T-helper 2 cell treated with Interferon-gamma antibody and Interleukin-4, amounts not matched to agents 5 μg/mL and 100 μg/mL, for 36 hours (primary cell): ENCODE measurements around the gene HDAC11.
A peak's percentile ranks its signal among the peaks of the same experiment; 100 is the strongest.
"Not testable (repeated sequence)": the region's sequence is repeated elsewhere in the genome, so short reads cannot be mapped to it uniquely, and the experiment has no call there.

ENCODE experiments used
- DNase-seq: peaks from one replicate; pipeline ENCODE4 v3.0.0; 2021; ENCODE audit warnings: low spot score
- H3K27ac Mint-ChIP-seq: one replicate; pipeline ENCODE4 v1.8.0; 2021; ENCODE audit warnings: mild to moderate bottlenecking, mixed read lengths
- H3K27me3 Mint-ChIP-seq: one replicate; pipeline ENCODE4 v1.8.0; 2021; ENCODE audit warnings: low read depth, mixed read lengths
- H3K36me3 Mint-ChIP-seq: one replicate; pipeline ENCODE4 v1.8.0; 2021; ENCODE audit warnings: low read depth, mixed read lengths
- H3K4me1 Mint-ChIP-seq: one replicate; pipeline ENCODE4 v1.8.0; 2021; ENCODE audit warnings: low read depth, mixed read lengths
- H3K4me3 Mint-ChIP-seq: one replicate; pipeline ENCODE4 v1.8.0; 2022; ENCODE audit warnings: mild to moderate bottlenecking, moderate library complexity, mixed read lengths
- H3K9me3 Mint-ChIP-seq: one replicate; pipeline ENCODE4 v1.8.0; 2021; ENCODE audit warnings: mixed read lengths

The HDAC11 gene

DNA sequence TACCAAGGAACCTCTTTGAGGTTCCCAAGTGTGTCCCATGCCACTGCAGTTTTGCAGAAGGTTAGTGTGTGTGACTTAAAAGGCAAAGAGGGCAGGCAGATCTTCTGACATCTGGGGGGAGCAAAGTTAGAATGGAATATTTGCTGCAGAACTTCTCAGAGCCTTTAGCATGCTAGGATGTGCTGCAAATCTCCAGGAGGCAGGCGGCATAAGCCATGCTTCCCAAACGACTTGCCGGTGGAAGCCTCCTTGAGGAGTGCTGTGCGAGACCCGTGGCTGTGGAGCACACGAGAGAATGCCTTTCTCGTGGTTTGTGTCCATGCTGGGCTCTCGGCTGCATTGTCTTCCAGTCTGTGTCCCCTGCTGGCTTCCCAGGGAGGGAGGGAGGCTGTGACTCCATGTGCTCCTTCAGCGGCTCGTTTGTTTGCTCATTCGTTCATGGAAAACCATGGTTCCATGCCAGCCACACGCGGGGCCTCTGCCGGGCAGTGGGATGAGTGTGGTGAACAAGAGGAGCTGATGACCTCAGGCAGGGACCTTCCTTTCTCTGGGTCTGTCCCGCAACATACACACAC is 13.8 kb downstream of the HDAC11 start:
- no peak overlapping the region for H3K27ac Mint-ChIP-seq
- peaks cover 3% of the 10 kb centered on the region for H3K27me3 Mint-ChIP-seq
- no peaks in the 10 kb centered on the region for H3K4me1 Mint-ChIP-seq
- no peak overlapping the region for H3K4me3 Mint-ChIP-seq
- H3K9me3 Mint-ChIP-seq: no peaks in the 10 kb centered on the region
- H3K36me3 Mint-ChIP-seq: no peaks in the 10 kb centered on the region
- DNase-seq: no peak

- Mint-ChIP-seq H3K9me3 (no peaks in the 10 kb centered on the region), H3K36me3 (no peaks in the 10 kb centered on the region), H3K27me3 (no peaks in the 10 kb centered on the region), H3K4me3 (no peak overlapping the region), H3K27ac (no peak overlapping the region), H3K4me1 (no peaks in the 10 kb centered on the region)
- DNase-seq: no peak
Measured at GRCh38 chr3:13494463-13495350, 14.6 kb downstream of the HDAC11 start.

- H3K27me3 Mint-ChIP-seq: no peaks in the 10 kb centered on the region
- DNase-seq: no peak
- H3K4me3 Mint-ChIP-seq: no peak overlapping the region
- no peak overlapping the region for H3K27ac Mint-ChIP-seq
- H3K36me3 Mint-ChIP-seq: no peaks in the 10 kb centered on the region
- H3K4me1 Mint-ChIP-seq: no peaks in the 10 kb centered on the region
- no peaks in the 10 kb centered on the region for H3K9me3 Mint-ChIP-seq
Measured at GRCh38 chr3:13495351-13495813, 15.3 kb downstream of the HDAC11 start.

GRCh38 chr3:13495921-13496723 is 16.0 kb downstream of the HDAC11 start:
- H3K4me3 Mint-ChIP-seq: no peak overlapping the region
- no peaks in the 10 kb centered on the region for H3K9me3 Mint-ChIP-seq
- H3K27me3 Mint-ChIP-seq: no peaks in the 10 kb centered on the region
- H3K4me1 Mint-ChIP-seq: no peaks in the 10 kb centered on the region
- no peak overlapping the region for H3K27ac Mint-ChIP-seq
- no peaks in the 10 kb centered on the region for H3K36me3 Mint-ChIP-seq
- peak; percentile 48 for DNase-seq

GRCh38 chr3:13496879-13497278 is 16.8 kb downstream of the HDAC11 start:
- Mint-ChIP-seq H3K9me3 (no peaks in the 10 kb centered on the region), H3K27me3 (no peaks in the 10 kb centered on the region), H3K27ac (no peak overlapping the region), H3K4me1 (no peaks in the 10 kb centered on the region), H3K4me3 (no peak overlapping the region), H3K36me3 (no peaks in the 10 kb centered on the region)
- no peak for DNase-seq

DNA sequence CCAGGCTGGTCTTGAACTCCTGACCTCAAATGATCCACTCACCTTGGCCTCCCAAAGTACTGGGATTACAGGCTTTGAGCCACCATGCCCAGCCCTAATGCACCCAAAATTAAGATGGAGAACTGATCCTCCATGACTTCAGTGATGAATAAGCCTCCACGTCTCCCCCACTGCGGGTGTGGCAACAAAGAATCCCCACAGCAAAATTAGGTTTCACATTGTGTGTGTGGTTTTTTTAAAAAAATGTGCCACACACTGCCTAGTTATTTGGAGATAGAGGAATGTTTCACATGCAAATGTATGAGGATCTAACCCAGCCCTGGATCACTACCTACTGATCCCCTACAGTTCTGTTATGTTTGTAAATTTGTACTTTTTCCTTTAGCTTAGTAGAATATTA is 17.3 kb downstream of the HDAC11 start:
- H3K36me3 Mint-ChIP-seq: no peaks in the 10 kb centered on the region
- H3K9me3 Mint-ChIP-seq: no peaks in the 10 kb centered on the region
- H3K4me1 Mint-ChIP-seq: no peaks in the 10 kb centered on the region
- H3K27me3 Mint-ChIP-seq: no peaks in the 10 kb centered on the region
- DNase-seq: no peak
- H3K27ac Mint-ChIP-seq: no peak overlapping the region
- no peak overlapping the region for H3K4me3 Mint-ChIP-seq

DNA sequence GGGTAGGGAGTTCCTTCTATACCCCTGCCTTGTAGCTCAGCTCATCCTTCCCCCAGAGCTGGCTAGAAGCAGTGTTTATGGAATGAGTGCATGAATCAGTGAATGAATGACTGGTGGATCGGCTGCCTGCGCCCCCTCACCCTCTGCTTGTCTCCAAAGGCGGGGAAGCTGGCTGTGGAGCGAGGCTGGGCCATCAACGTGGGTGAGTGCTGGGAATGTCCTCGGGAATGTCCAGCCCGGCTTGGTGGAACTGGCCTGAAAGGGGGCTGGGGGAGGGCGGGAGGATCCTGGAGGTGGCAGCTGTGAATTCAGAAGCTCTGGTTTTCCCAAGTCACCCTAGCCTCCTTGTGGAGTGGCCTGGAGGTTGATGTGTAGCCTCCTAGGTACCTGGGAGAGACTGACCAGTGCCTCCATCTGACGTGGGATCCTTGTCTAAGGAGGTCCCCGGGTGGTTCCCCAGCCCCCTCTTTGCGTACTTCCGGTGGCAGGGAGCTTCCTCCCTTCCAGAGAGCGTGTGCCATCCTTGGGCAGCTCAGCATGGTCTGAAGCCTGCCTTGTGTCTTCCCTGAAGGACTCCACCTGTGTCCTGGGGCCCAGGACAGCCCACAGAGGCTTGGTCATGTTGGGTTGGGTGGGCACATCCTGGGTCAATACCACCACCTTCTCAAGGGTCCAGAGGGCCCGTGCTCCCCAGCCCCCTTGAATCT is 18.4 kb downstream of the HDAC11 start:
- Mint-ChIP-seq H3K36me3 (no peaks in the 10 kb centered on the region), H3K9me3 (no peaks in the 10 kb centered on the region), H3K27ac (no peak overlapping the region), H3K4me3 (no peak overlapping the region), H3K4me1 (no peaks in the 10 kb centered on the region), H3K27me3 (no peaks in the 10 kb centered on the region)
- DNase-seq: no peak

DNA sequence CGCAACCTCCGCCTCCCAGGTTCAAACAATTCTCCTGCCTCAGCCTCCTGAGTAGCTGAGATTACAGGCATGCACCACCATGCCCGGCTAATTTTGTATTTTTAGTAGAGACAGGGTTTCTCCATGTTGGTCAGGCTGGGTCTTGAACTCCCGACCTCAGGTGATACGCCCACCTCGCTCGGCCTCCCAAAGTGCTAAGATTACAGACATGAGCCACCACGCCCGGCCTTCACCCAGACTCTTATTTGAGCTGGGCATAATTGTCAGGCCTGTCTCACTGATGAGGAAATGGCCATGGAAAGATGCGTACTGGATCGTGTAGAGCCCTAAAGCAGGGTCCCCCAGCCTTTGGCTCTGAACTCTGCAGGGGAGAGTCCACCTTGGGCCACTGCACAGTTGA is 19.1 kb downstream of the HDAC11 start:
- not testable (repeated sequence) for H3K36me3 Mint-ChIP-seq, H3K4me1 Mint-ChIP-seq, H3K27me3 Mint-ChIP-seq, H3K9me3 Mint-ChIP-seq, H3K27ac Mint-ChIP-seq, DNase-seq, H3K4me3 Mint-ChIP-seq

GRCh38 chr3:13500133-13500885 is 20.2 kb downstream of the HDAC11 start:
- H3K9me3 Mint-ChIP-seq: no peaks in the 10 kb centered on the region
- no peaks in the 10 kb centered on the region for H3K36me3 Mint-ChIP-seq
- DNase-seq: no peak
- no peaks in the 10 kb centered on the region for H3K27me3 Mint-ChIP-seq
- H3K4me1 Mint-ChIP-seq: no peaks in the 10 kb centered on the region
- H3K27ac Mint-ChIP-seq: no peak overlapping the region
- no peak overlapping the region for H3K4me3 Mint-ChIP-seq

- no peak for DNase-seq
- Mint-ChIP-seq H3K9me3 (no peaks in the 10 kb centered on the region), H3K4me3 (no peak overlapping the region), H3K36me3 (no peaks in the 10 kb centered on the region), H3K4me1 (no peaks in the 10 kb centered on the region), H3K27ac (no peak overlapping the region), H3K27me3 (no peaks in the 10 kb centered on the region)
Measured at GRCh38 chr3:13501056-13501455, 20.9 kb downstream of the HDAC11 start.

GRCh38 chr3:13501521-13501920 is 21.4 kb downstream of the HDAC11 start:
- Mint-ChIP-seq H3K27me3 (no peaks in the 10 kb centered on the region), H3K4me1 (no peaks in the 10 kb centered on the region), H3K27ac (no peak overlapping the region), H3K36me3 (no peaks in the 10 kb centered on the region), H3K4me3 (no peak overlapping the region), H3K9me3 (no peaks in the 10 kb centered on the region)
- no peak for DNase-seq

DNA sequence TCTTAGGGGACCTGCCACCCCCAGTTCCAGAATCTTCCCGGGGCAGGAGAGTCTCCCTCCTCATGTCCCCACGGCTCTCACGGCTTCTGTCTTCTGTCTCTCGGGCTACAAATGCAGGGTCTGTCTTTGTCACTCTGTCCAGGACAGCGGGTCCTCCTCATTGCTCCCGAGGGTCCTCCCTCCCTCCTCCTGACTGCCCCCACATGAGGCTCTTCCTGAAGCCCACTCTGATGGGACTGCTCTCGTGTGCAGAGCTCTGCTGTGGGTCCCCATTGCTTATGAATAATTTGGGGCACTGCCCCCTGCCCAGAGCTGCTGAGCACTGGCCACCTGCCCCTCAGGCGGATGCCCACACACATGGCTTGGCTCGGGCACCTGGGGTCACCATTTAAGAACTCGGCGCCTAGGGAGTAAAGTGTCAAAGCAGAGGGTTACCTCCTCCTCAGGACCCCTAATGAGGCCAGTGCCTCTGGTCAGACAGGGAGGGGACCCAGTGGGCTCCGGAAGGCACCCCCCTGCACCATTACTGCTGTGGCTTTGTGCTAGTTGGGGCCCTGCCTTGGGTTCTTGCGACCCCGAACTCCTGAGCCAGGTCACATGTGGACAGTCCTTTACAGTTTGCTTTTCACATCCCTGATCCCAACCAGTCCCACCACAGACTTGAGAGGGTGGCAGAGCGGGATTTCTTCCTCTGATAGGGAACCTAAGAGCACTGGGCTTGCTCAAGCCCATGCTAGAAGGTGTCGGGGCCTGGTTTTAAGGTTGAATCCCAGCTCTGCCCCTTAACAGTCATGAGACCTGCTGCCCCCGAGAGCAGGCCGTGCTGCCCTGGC is 22.1 kb downstream of the HDAC11 start:
- no peaks in the 10 kb centered on the region for H3K4me1 Mint-ChIP-seq
- no peaks in the 10 kb centered on the region for H3K9me3 Mint-ChIP-seq
- no peak overlapping the region for H3K4me3 Mint-ChIP-seq
- DNase-seq: no peak
- no peak overlapping the region for H3K27ac Mint-ChIP-seq
- no peaks in the 10 kb centered on the region for H3K27me3 Mint-ChIP-seq
- no peaks in the 10 kb centered on the region for H3K36me3 Mint-ChIP-seq

DNA sequence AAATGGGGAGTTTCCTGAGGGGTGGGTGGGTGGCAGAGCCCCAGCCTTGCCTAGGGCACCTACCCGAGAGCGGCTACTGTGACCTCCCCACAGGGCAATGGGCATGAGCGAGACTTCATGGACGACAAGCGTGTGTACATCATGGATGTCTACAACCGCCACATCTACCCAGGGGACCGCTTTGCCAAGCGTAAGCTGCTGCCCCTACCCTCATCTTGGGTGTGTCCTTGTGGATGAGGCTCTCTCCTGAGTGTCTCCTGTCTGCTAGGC is 22.6 kb downstream of the HDAC11 start:
- no peak overlapping the region for H3K4me3 Mint-ChIP-seq
- H3K27ac Mint-ChIP-seq: no peak overlapping the region
- no peaks in the 10 kb centered on the region for H3K36me3 Mint-ChIP-seq
- H3K4me1 Mint-ChIP-seq: no peaks in the 10 kb centered on the region
- no peak for DNase-seq
- H3K9me3 Mint-ChIP-seq: no peaks in the 10 kb centered on the region
- no peaks in the 10 kb centered on the region for H3K27me3 Mint-ChIP-seq
